T-helper 2 cell (primary cell): Measurements from ENCODE around the gene BLOC1S4.
A peak's percentile ranks its signal among the peaks of the same experiment; 100 is the strongest.
"Not testable (repeated sequence)": the region's sequence is repeated elsewhere in the genome, so short reads cannot be mapped to it uniquely, and the experiment has no call there.

Experiments used
- DNase-seq, 5 experiments: peaks; one replicate each; pipeline versions ENCODE4 v3.0.0 to v3.0.0-alpha.2; 2012 to 2022
- total RNA-seq, 2 donors: gene quantifications; one replicate each; lab custom pipeline; 2026; lab: John Stamatoyannopoulos, UW

Gene BLOC1S4
- 24.9 to 26.3 reads per million in 2 donors for total RNA-seq

GRCh38 chr4:6716018-6716911, at the start of gene BLOC1S4:
Gene BLOC1S4 (plus strand): TSS chr4:6716174. CDS start chr4:6716210, 36 bp downstream.
- peak; percentile 76 to 97 (median 84) for DNase-seq

- no peak for DNase-seq
These were observed 47.6 kb upstream of the BLOC1S4 start for GRCh38 chr4:6668391-6668790.

- no peak for DNase-seq
These were observed 44.3 kb upstream of the BLOC1S4 start for GRCh38 chr4:6671648-6672047.

- DNase-seq, result no peak
These were observed 43.8 kb upstream of the BLOC1S4 start for GRCh38 chr4:6672131-6672530.

- DNase-seq, result not testable (repeated sequence)
These were observed 43.3 kb upstream of the BLOC1S4 start for GRCh38 chr4:6672541-6673190.

GRCh38 chr4:6673191-6673659, 42.7 kb upstream of the BLOC1S4 start:
- peak in 2 of 5 experiments; percentile 33 to 58 for DNase-seq

- peak; percentile 88 to 99 (median 94) for DNase-seq
These were observed 42.1 kb upstream of the BLOC1S4 start for GRCh38 chr4:6673660-6674499.

- DNase-seq, result peak in 4 of 5 experiments; percentile 38 to 88 (median 60)
These were observed 41.3 kb upstream of the BLOC1S4 start for GRCh38 chr4:6674500-6675149.

- no peak for DNase-seq
These were observed 39.0 kb upstream of the BLOC1S4 start for GRCh38 chr4:6676722-6677558.

- DNase-seq, result no peak
These were observed 35.5 kb upstream of the BLOC1S4 start for GRCh38 chr4:6680372-6681034.

- no peak for DNase-seq
These were observed 34.8 kb upstream of the BLOC1S4 start for GRCh38 chr4:6681191-6681590.

GRCh38 chr4:6682862-6683590, 32.9 kb upstream of the BLOC1S4 start:
- DNase-seq, result no peak

GRCh38 chr4:6684656-6685055, 31.3 kb upstream of the BLOC1S4 start:
- no peak for DNase-seq

GRCh38 chr4:6686104-6686787, 29.7 kb upstream of the BLOC1S4 start:
- no peak for DNase-seq

GRCh38 chr4:6687947-6688878, 27.8 kb upstream of the BLOC1S4 start:
- no peak for DNase-seq

GRCh38 chr4:6688879-6689505, 27.0 kb upstream of the BLOC1S4 start:
- peak in 4 of 5 experiments; percentile 56 to 94 (median 68) for DNase-seq

GRCh38 chr4:6689506-6689960, 26.4 kb upstream of the BLOC1S4 start:
- DNase-seq, result peak in 1 of 5 experiments; percentile 43
